ENCODE results near the gene ZFP36L1. TPM values are rescaled to one million over a fixed set of nuclear protein-coding genes. Genes with fewer than 3 reads are reported as not detected.

Gene ZFP36L1
- total RNA-seq, 1 experiment from 2014 or later: 304 TPM

DNA sequence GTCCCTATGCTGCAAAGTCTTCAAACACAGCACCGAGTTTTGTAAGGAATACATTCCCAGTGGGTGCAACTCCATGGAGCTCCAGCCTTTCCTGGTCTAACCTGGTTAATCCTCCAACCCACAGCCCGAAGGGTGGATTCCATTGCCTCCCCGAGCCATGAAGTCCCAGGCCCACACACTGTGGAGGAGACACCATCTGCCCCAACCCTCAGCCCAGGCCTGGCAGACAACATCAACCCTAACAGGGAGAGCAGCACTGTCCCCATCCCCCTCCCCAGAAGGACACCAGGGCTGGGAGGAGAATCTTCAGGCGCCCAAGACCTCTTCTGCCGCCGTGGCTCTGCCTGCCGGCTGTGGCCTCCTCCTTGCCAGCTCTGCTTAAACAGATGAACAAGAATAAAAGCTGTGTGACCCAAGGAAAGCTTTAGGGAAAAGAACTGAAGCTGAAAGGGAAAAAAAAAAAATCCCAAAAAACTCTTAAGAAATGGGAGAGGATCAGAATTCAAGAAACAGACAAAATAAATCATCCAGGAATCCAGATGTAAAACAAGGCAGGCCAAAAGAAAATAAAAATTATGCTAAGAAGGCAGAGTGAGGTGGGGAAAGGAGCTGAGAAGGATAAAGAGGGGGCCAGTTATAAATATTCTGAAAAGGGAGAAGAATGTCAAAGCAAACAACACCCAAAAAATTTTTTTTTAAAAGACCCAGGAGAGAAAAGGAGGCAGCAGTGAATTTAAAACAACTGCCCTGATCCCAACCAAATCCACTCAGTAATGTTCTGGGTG lies 16.0 kb upstream of the ZFP36L1 start:
- POLR2A ChIA-PET: interaction anchor here (12.3 kb wide), 1 partner anchor 19 kb away, joined by 120 read pairs; the partner anchor contains the start of gene ZFP36L1
- no peaks in the 10 kb centered on the region for H3K9me3 ChIP-seq (ENCODE audit: control insufficient read depth in 1 of 2, insufficient read depth in 1 of 2, low read depth in 1 of 2, low read length in 2 of 2)
- intact Hi-C loops (cut with micrococcal nuclease): no loop called here
- H2AFZ ChIP-seq (ENCODE audit: low read depth, low read length, poor library complexity, severe bottlenecking): no peak overlapping the region
- TF ChIP-seq ZNF274 (IDR thresholded peaks at IDR 0.05; ENCODE audit: low read depth, low read length): no peak
- TF ChIP-seq, protein P1, sequence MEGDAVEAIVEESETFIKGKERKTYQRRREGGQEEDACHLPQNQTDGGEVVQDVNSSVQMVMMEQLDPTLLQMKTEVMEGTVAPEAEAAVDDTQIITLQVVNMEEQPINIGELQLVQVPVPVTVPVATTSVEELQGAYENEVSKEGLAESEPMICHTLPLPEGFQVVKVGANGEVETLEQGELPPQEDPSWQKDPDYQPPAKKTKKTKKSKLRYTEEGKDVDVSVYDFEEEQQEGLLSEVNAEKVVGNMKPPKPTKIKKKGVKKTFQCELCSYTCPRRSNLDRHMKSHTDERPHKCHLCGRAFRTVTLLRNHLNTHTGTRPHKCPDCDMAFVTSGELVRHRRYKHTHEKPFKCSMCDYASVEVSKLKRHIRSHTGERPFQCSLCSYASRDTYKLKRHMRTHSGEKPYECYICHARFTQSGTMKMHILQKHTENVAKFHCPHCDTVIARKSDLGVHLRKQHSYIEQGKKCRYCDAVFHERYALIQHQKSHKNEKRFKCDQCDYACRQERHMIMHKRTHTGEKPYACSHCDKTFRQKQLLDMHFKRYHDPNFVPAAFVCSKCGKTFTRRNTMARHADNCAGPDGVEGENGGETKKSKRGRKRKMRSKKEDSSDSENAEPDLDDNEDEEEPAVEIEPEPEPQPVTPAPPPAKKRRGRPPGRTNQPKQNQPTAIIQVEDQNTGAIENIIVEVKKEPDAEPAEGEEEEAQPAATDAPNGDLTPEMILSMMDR (IDR thresholded peaks at IDR 0.05 in 2 of 3, conservative IDR thresholded peaks at IDR 0.05 in 1 of 3; ENCODE audit: borderline replicate concordance in 1 of 3, insufficient read depth in 1 of 3, low read depth in 2 of 3, low read length in 2 of 3): no peak
- TF ChIP-seq CEBPB (IDR thresholded peaks at IDR 0.05; ENCODE audit: low read depth): no peak
- TF ChIP-seq EZH2phosphoT487 (IDR thresholded peaks at IDR 0.05; ENCODE audit: borderline replicate concordance): no peak
- TF ChIP-seq, protein P2, sequence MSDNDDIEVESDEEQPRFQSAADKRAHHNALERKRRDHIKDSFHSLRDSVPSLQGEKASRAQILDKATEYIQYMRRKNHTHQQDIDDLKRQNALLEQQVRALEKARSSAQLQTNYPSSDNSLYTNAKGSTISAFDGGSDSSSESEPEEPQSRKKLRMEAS (IDR thresholded peaks at IDR 0.05): no peak
- TF ChIP-seq, protein P3, sequence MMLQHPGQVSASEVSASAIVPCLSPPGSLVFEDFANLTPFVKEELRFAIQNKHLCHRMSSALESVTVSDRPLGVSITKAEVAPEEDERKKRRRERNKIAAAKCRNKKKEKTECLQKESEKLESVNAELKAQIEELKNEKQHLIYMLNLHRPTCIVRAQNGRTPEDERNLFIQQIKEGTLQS (IDR thresholded peaks at IDR 0.05): no peak
- TF ChIP-seq CBX3 (IDR thresholded peaks at IDR 0.05; ENCODE audit: low read depth): no peak
- TF ChIP-seq ZFX (IDR thresholded peaks at IDR 0.05): no peak
- no peak for TF ChIP-seq POLR2A (IDR thresholded peaks at IDR 0.05; ENCODE audit: borderline replicate concordance, extremely low read depth, insufficient read depth, insufficient read length)
- no peak for TF ChIP-seq POLR2AphosphoS5 (IDR thresholded peaks at IDR 0.05; ENCODE audit: low read depth, low read length)
- TF ChIP-seq YY1 (IDR thresholded peaks at IDR 0.05; ENCODE audit: extremely low read depth, insufficient replicate concordance, low read depth, low read length): no peak
- TF ChIP-seq JUND (IDR thresholded peaks at IDR 0.05): no peak
- TF ChIP-seq, protein P4, sequence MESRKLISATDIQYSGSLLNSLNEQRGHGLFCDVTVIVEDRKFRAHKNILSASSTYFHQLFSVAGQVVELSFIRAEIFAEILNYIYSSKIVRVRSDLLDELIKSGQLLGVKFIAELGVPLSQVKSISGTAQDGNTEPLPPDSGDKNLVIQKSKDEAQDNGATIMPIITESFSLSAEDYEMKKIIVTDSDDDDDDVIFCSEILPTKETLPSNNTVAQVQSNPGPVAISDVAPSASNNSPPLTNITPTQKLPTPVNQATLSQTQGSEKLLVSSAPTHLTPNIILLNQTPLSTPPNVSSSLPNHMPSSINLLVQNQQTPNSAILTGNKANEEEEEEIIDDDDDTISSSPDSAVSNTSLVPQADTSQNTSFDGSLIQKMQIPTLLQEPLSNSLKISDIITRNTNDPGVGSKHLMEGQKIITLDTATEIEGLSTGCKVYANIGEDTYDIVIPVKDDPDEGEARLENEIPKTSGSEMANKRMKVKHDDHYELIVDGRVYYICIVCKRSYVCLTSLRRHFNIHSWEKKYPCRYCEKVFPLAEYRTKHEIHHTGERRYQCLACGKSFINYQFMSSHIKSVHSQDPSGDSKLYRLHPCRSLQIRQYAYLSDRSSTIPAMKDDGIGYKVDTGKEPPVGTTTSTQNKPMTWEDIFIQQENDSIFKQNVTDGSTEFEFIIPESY (IDR thresholded peaks at IDR 0.05; ENCODE audit: extremely low read depth, insufficient replicate concordance, low read length): no peak
- no peak for TF ChIP-seq SP1 (IDR thresholded peaks at IDR 0.05; ENCODE audit: low read depth)
- TF ChIP-seq ELF1 (IDR thresholded peaks at IDR 0.05; ENCODE audit: borderline replicate concordance, low read depth): no peak
- TF ChIP-seq, protein P5, sequence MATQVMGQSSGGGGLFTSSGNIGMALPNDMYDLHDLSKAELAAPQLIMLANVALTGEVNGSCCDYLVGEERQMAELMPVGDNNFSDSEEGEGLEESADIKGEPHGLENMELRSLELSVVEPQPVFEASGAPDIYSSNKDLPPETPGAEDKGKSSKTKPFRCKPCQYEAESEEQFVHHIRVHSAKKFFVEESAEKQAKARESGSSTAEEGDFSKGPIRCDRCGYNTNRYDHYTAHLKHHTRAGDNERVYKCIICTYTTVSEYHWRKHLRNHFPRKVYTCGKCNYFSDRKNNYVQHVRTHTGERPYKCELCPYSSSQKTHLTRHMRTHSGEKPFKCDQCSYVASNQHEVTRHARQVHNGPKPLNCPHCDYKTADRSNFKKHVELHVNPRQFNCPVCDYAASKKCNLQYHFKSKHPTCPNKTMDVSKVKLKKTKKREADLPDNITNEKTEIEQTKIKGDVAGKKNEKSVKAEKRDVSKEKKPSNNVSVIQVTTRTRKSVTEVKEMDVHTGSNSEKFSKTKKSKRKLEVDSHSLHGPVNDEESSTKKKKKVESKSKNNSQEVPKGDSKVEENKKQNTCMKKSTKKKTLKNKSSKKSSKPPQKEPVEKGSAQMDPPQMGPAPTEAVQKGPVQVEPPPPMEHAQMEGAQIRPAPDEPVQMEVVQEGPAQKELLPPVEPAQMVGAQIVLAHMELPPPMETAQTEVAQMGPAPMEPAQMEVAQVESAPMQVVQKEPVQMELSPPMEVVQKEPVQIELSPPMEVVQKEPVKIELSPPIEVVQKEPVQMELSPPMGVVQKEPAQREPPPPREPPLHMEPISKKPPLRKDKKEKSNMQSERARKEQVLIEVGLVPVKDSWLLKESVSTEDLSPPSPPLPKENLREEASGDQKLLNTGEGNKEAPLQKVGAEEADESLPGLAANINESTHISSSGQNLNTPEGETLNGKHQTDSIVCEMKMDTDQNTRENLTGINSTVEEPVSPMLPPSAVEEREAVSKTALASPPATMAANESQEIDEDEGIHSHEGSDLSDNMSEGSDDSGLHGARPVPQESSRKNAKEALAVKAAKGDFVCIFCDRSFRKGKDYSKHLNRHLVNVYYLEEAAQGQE (IDR thresholded peaks at IDR 0.05; ENCODE audit: low read depth): no peak
- no peak for TF ChIP-seq SRF (IDR thresholded peaks at IDR 0.05; ENCODE audit: low read depth)
- H3K36me3 ChIP-seq (ENCODE audit: control insufficient read depth in 1 of 2, insufficient read depth in 2 of 2, low read length in 2 of 2): no peaks in the 10 kb centered on the region
- ATAC-seq (no peak), DNase-seq (ENCODE audit: low read depth, low spot score) (no peak)
- no peaks in the 10 kb centered on the region for H3K27me3 ChIP-seq (ENCODE audit: insufficient read depth, low read length)
- H3K9ac ChIP-seq (ENCODE audit: low read length): no peak overlapping the region
- H3K4me2 ChIP-seq (ENCODE audit: low read length): no peak overlapping the region
- no peak overlapping the region for H3K27ac ChIP-seq (ENCODE audit: low read depth, low read length)
- H3K9me2 ChIP-seq (ENCODE audit: insufficient read depth): no peaks in the 10 kb centered on the region
- H3K4me3 ChIP-seq (replicated peaks in 1 of 2; ENCODE audit: low read depth in 1 of 2, low read length in 2 of 2): no peak overlapping the region
- RAD21 ChIA-PET (ENCODE audit: low non-redundant PET in 1 of 2, low total read pairs in 2 of 2, uncharacterized antibody in 2 of 2, unreplicated experiment in 2 of 2): no interaction called here
- no peaks in the 10 kb centered on the region for H4K20me1 ChIP-seq (ENCODE audit: insufficient read depth)
- H3K79me2 ChIP-seq (ENCODE audit: insufficient read depth, low read length): no peaks in the 10 kb centered on the region
- CTCF ChIA-PET: no interaction called here
- peaks cover 31 to 34% of the 10 kb centered on the region in 2 experiments for H3K4me1 ChIP-seq (ENCODE audit: control insufficient read depth in 1 of 2, insufficient read depth in 2 of 2, low read length in 2 of 2)
- no TSS peak for BruUV-seq (replicated peaks)
